Gastroesophageal sphincter (tissue), 3 donors: ENCODE measurements around the gene HBG1.
"Not testable (repeated sequence)": the region's sequence is repeated elsewhere in the genome, so short reads cannot be mapped to it uniquely, and the experiment has no call there.

ENCODE experiments used
- POLR2AphosphoS5 ChIP-seq: sonication (generic); formaldehyde crosslinking; IDR thresholded peaks from one replicate; pipeline ENCODE4 v1.6.1; 2017; ENCODE audit warnings: antibody characterized with exemption
- TF ChIP-seq, protein P1 (sequence below), 4 experiments: fragments of 200-600 bp in 2 of 4; fragments of 450-650 bp in 2 of 4; sonication (generic) in 1 of 4; IDR thresholded peaks; one replicate each; pipeline ENCODE4 v1.5.1; 2017 to 2019; ENCODE audit warnings: antibody characterized with exemption in 4 of 4, mild to moderate bottlenecking in 2 of 4, moderate library complexity in 2 of 4

- TF ChIP-seq POLR2AphosphoS5, result not testable (repeated sequence)
- TF ChIP-seq, protein P1, sequence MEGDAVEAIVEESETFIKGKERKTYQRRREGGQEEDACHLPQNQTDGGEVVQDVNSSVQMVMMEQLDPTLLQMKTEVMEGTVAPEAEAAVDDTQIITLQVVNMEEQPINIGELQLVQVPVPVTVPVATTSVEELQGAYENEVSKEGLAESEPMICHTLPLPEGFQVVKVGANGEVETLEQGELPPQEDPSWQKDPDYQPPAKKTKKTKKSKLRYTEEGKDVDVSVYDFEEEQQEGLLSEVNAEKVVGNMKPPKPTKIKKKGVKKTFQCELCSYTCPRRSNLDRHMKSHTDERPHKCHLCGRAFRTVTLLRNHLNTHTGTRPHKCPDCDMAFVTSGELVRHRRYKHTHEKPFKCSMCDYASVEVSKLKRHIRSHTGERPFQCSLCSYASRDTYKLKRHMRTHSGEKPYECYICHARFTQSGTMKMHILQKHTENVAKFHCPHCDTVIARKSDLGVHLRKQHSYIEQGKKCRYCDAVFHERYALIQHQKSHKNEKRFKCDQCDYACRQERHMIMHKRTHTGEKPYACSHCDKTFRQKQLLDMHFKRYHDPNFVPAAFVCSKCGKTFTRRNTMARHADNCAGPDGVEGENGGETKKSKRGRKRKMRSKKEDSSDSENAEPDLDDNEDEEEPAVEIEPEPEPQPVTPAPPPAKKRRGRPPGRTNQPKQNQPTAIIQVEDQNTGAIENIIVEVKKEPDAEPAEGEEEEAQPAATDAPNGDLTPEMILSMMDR (IDR thresholded peaks at IDR 0.05), result not testable (repeated sequence)
These were observed at the start of gene HBG1 for GRCh38 chr11:5249807-5250396.
